GM12864 (cell line): ENCODE measurements around the gene DSCAM.

Experiments
- DNase-seq: peaks from one replicate; pipeline ENCODE4 v3.0.0-alpha.2; 2011; ENCODE audit warnings: low read depth
- H3K4me3 ChIP-seq: 2 replicates; pipeline ENCODE4 v1.5.1; 2011; ENCODE audit warnings: mild to moderate bottlenecking, low read depth, low read length, control low read depth
- TF ChIP-seq, protein P1 (sequence below): IDR thresholded peaks from 2 replicates; pipeline ENCODE4 v1.5.1; 2011; ENCODE audit warnings: low read depth, mild to moderate bottlenecking, moderate library complexity, low read length, control low read depth, inconsistent platforms; ENCODE audit errors: missing control alignments

The DSCAM gene

GRCh38 chr21:40800126-40800525, 46.8 kb downstream of the DSCAM start:
- no peak for DNase-seq
- TF ChIP-seq, protein P1, sequence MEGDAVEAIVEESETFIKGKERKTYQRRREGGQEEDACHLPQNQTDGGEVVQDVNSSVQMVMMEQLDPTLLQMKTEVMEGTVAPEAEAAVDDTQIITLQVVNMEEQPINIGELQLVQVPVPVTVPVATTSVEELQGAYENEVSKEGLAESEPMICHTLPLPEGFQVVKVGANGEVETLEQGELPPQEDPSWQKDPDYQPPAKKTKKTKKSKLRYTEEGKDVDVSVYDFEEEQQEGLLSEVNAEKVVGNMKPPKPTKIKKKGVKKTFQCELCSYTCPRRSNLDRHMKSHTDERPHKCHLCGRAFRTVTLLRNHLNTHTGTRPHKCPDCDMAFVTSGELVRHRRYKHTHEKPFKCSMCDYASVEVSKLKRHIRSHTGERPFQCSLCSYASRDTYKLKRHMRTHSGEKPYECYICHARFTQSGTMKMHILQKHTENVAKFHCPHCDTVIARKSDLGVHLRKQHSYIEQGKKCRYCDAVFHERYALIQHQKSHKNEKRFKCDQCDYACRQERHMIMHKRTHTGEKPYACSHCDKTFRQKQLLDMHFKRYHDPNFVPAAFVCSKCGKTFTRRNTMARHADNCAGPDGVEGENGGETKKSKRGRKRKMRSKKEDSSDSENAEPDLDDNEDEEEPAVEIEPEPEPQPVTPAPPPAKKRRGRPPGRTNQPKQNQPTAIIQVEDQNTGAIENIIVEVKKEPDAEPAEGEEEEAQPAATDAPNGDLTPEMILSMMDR, result no peak
- no peak overlapping the region for H3K4me3 ChIP-seq

- TF ChIP-seq, protein P1, result no peak
- no peak for DNase-seq
- H3K4me3 ChIP-seq, result no peak overlapping the region
Measured at GRCh38 chr21:40797891-40798290, 49.1 kb downstream of the DSCAM start.

DNA sequence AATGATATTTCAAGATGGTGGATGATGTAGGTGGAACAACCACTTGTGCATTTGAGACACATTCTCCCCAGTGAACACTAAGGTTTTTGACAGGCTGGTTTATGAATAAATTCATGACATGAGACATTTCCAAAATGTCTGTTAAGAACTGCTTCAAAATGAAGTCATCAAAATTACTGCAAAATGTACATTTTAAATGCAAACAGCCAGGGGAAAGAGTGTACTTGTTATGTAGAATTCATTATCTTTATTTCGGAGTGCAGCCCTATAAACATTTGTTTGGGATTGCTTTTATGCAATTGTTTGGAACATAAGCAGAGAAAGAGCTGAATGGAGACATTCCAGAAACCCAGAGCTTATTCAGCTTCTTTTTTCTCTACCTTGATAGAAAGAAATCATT, 49.5 kb downstream of the DSCAM start:
- DNase-seq, result no peak
- TF ChIP-seq, protein P1, result no peak
- no peak overlapping the region for H3K4me3 ChIP-seq

DNA sequence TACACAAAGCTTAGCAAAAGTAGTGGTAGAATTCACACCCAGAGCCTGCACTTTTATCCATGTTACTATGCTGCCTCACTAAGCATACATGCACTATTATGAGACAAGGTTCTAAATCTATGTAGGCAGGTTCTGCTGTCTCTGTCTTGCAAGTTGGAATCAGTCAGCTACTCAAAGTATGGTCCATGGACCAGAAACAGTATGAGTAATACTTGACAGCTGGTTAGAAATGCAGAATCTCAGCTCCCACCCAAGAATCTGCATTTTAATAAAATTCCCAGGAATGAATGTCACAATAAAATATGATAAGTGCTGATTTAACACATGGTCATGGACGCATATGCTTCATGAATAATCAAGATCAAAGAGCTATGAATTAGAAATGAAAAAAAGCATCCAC, 50.5 kb downstream of the DSCAM start:
- no peak for DNase-seq
- TF ChIP-seq, protein P1, result no peak
- H3K4me3 ChIP-seq, result no peak overlapping the region

- H3K4me3 ChIP-seq, result no peak overlapping the region
- DNase-seq, result no peak
- TF ChIP-seq, protein P1, result no peak
Measured at GRCh38 chr21:40795313-40795712, 51.6 kb downstream of the DSCAM start.

GRCh38 chr21:40792691-40793456, 54.1 kb downstream of the DSCAM start:
- no peak overlapping the region for H3K4me3 ChIP-seq
- TF ChIP-seq, protein P1, result no peak
- DNase-seq, result no peak

GRCh38 chr21:40788635-40789034, 58.3 kb downstream of the DSCAM start:
- TF ChIP-seq, protein P1, result no peak
- no peak for DNase-seq

More at GRCh38 chr21:40788635-40789034, 58.3 kb downstream of the DSCAM start:
- no peak overlapping the region for H3K4me3 ChIP-seq
